Effector CD8-positive, alpha-beta T cell (primary cell): Measurements from ENCODE around the gene ATP8A2.

Experiments
- DNase-seq: peaks from one replicate; lab custom pipeline; 2025; lab: John Stamatoyannopoulos, UW

ATP8A2 gene

GRCh38 chr13:25729201-25729600 is 357.4 kb downstream of the ATP8A2 start:
- DNase-seq = no peak

- DNase-seq = no peak
These were observed 359.3 kb downstream of the ATP8A2 start for GRCh38 chr13:25731037-25731436.

GRCh38 chr13:25731536-25731935 is 359.8 kb downstream of the ATP8A2 start:
- no peak for DNase-seq

GRCh38 chr13:25732111-25732865 is 360.5 kb downstream of the ATP8A2 start:
- DNase-seq = no peak

GRCh38 chr13:25733001-25733491 is 361.3 kb downstream of the ATP8A2 start:
- DNase-seq = no peak

- no peak for DNase-seq
These were observed 362.1 kb downstream of the ATP8A2 start for GRCh38 chr13:25733696-25734435.

GRCh38 chr13:25738342-25739196 is 366.8 kb downstream of the ATP8A2 start:
- no peak for DNase-seq

GRCh38 chr13:25739376-25739775 is 367.6 kb downstream of the ATP8A2 start:
- DNase-seq = no peak

- no peak for DNase-seq
These were observed 370.0 kb downstream of the ATP8A2 start for GRCh38 chr13:25741796-25742195.

- DNase-seq = no peak
These were observed 370.4 kb downstream of the ATP8A2 start for GRCh38 chr13:25742220-25742619.

- no peak for DNase-seq
These were observed 371.6 kb downstream of the ATP8A2 start for GRCh38 chr13:25743421-25743820.

GRCh38 chr13:25744178-25744577 is 372.4 kb downstream of the ATP8A2 start:
- no peak for DNase-seq

- no peak for DNase-seq
These were observed 374.4 kb downstream of the ATP8A2 start for GRCh38 chr13:25746131-25746530.

- no peak for DNase-seq
These were observed 381.3 kb downstream of the ATP8A2 start for GRCh38 chr13:25752957-25753551.

GRCh38 chr13:25753976-25754375 is 382.2 kb downstream of the ATP8A2 start:
- DNase-seq = no peak

- DNase-seq = no peak
These were observed 384.5 kb downstream of the ATP8A2 start for GRCh38 chr13:25756251-25756650.

- DNase-seq = no peak
These were observed 385.1 kb downstream of the ATP8A2 start for GRCh38 chr13:25756912-25757311.

GRCh38 chr13:25761041-25761440 is 389.3 kb downstream of the ATP8A2 start:
- DNase-seq = no peak

GRCh38 chr13:25762281-25762680 is 390.5 kb downstream of the ATP8A2 start:
- no peak for DNase-seq

- DNase-seq = no peak
These were observed 391.1 kb downstream of the ATP8A2 start for GRCh38 chr13:25762795-25763377.

GRCh38 chr13:25764378-25764777 is 392.6 kb downstream of the ATP8A2 start:
- DNase-seq = no peak
